ENCODE data around the gene TBL1X. TPM values are rescaled to one million over a fixed set of nuclear protein-coding genes. Genes with fewer than 3 reads are reported as not detected.

Gene TBL1X
- total and polyA plus RNA-seq, 10 of the 15 experiments (the other 5 are each of a cell fraction or from before 2014, with no cell fraction given), result 4.4 to 26.3 (median 10.6) TPM

- Histone ChIP-seq H3K9me3 (replicated peaks; ENCODE audit: control insufficient read depth, insufficient read depth, low read length) (no peaks in the 10 kb centered on the region), H2AFZ (ENCODE audit: control insufficient read depth, low read depth, low read length) (no peak overlapping the region), H3K27ac (ENCODE audit: control insufficient read depth, insufficient read depth) (no peak overlapping the region), H3K4me1 (ENCODE audit: control insufficient read depth, insufficient read depth, low read length) (no peaks in the 10 kb centered on the region), H3K79me2 (ENCODE audit: control insufficient read depth, insufficient read depth, low read length) (no peaks in the 10 kb centered on the region), H3K9ac (ENCODE audit: control insufficient read depth, insufficient read depth, low read length) (no peak overlapping the region), H3K4me2 (ENCODE audit: control insufficient read depth, insufficient read depth) (no peak overlapping the region), H3K27me3 (replicated peaks in 1 of 2; ENCODE audit: control insufficient read depth in 2 of 2, insufficient read depth in 2 of 2, low read length in 1 of 2) (no peaks in the 10 kb centered on the region), H3K4me3 (no peak overlapping the region), H3K36me3 (ENCODE audit: control insufficient read depth in 2 of 2, insufficient read depth in 2 of 2, low read length in 1 of 2) (no peaks in the 10 kb centered on the region), H4K20me1 (ENCODE audit: control insufficient read depth, insufficient read depth) (no peaks in the 10 kb centered on the region)
- ChIA-PET POLR2A (no interaction called here), SMC1A (ENCODE audit: uncharacterized antibody, unreplicated experiment) (no interaction called here), RAD21 (ENCODE audit: unreplicated experiment) (no interaction called here), CTCF (no interaction called here)
- DNase-seq (ENCODE audit: low read depth, low spot score) (no peak), FAIRE-seq (no peak), ATAC-seq (no peak)
- TF ChIP-seq ZZZ3 (IDR thresholded peaks at IDR 0.05; ENCODE audit: control insufficient read depth, insufficient read length, low read depth) (no peak), BCL11A (IDR thresholded peaks at IDR 0.05; ENCODE audit: low read depth, low read length) (no peak), IRF4 (IDR thresholded peaks at IDR 0.05; ENCODE audit: low read depth, low read length) (no peak)
- WGBS (ENCODE audit: insufficient coverage, insufficient replicate concordance, low lambda C conversion rate, missing lambda C conversion rate), result 68% methylated on average over 4 of the region's 4 CpGs
- BruUV-seq (replicated peaks), result no TSS peak
- intact Hi-C loops (cut with micrococcal nuclease; ENCODE audit: unreplicated experiment), result no loop called here
- in situ Hi-C loops (cut with MboI), result no loop called here
Measured at GRCh38 chrX:9612146-9612505, 147.3 kb downstream of the TBL1X start.

GRCh38 chrX:9614016-9614415 lies 149.2 kb downstream of the TBL1X start:
- no peaks in the 10 kb centered on the region for H3K9me3 ChIP-seq (replicated peaks; ENCODE audit: control insufficient read depth, insufficient read depth, low read length)
- H3K36me3 ChIP-seq (ENCODE audit: control insufficient read depth in 2 of 2, insufficient read depth in 2 of 2, low read length in 1 of 2), result no peaks in the 10 kb centered on the region
- FAIRE-seq (no peak), DNase-seq (ENCODE audit: low read depth, low spot score) (no peak), ATAC-seq (no peak)
- H4K20me1 ChIP-seq (ENCODE audit: control insufficient read depth, insufficient read depth), result no peaks in the 10 kb centered on the region
- RAD21 ChIA-PET (ENCODE audit: unreplicated experiment), result no interaction called here
- H3K27me3 ChIP-seq (replicated peaks in 1 of 2; ENCODE audit: control insufficient read depth in 2 of 2, insufficient read depth in 2 of 2, low read length in 1 of 2), result no peaks in the 10 kb centered on the region
- in situ Hi-C loops (cut with MboI) (no loop called here), intact Hi-C loops (cut with micrococcal nuclease; ENCODE audit: unreplicated experiment) (no loop called here)
- no peaks in the 10 kb centered on the region for H3K4me1 ChIP-seq (ENCODE audit: control insufficient read depth, insufficient read depth, low read length)
- no peak overlapping the region for H3K9ac ChIP-seq (ENCODE audit: control insufficient read depth, insufficient read depth, low read length)
- no peak overlapping the region for H3K4me3 ChIP-seq
- CTCF ChIA-PET, result no interaction called here
- H3K4me2 ChIP-seq (ENCODE audit: control insufficient read depth, insufficient read depth), result no peak overlapping the region
- 47% methylated on average over 1 of the region's 1 CpG for WGBS (ENCODE audit: insufficient coverage, insufficient replicate concordance, low lambda C conversion rate, missing lambda C conversion rate)
- TF ChIP-seq JUNB (IDR thresholded peaks at IDR 0.05) (no peak), MYB (IDR thresholded peaks at IDR 0.05; ENCODE audit: borderline replicate concordance, low read depth, low read length) (no peak)
- SMC1A ChIA-PET (ENCODE audit: uncharacterized antibody, unreplicated experiment), result no interaction called here
- H3K79me2 ChIP-seq (ENCODE audit: control insufficient read depth, insufficient read depth, low read length), result no peaks in the 10 kb centered on the region
- H2AFZ ChIP-seq (ENCODE audit: control insufficient read depth, low read depth, low read length), result no peak overlapping the region
- POLR2A ChIA-PET, result no interaction called here
- BruUV-seq (replicated peaks), result no TSS peak
- no peak overlapping the region for H3K27ac ChIP-seq (ENCODE audit: control insufficient read depth, insufficient read depth)

Data from GM12878 (cell line).